Type B pancreatic cell (in vitro differentiated cells): Measurements from ENCODE around the gene MANBA. TPM values are rescaled to one million over a fixed set of nuclear protein-coding genes. Genes with fewer than 3 reads are reported as not detected.

ENCODE experiments used
- DNase-seq: peaks from one replicate; pipeline ENCODE4 v3.0.0; 2021; ENCODE audit warnings: mixed read lengths; ENCODE audit not compliant: unreplicated experiment; ENCODE audit errors: extremely low spot score
- H3K27ac Mint-ChIP-seq: 2 replicates; pipeline ENCODE4 v1.8.0; 2021; ENCODE audit warnings: mild to moderate bottlenecking, mixed read lengths
- H3K27me3 Mint-ChIP-seq: 2 replicates; pipeline ENCODE4 v1.8.0; 2021; ENCODE audit warnings: mixed read lengths
- H3K36me3 Mint-ChIP-seq: 2 replicates; pipeline ENCODE4 v1.8.0; 2021; ENCODE audit warnings: mixed read lengths
- H3K4me1 Mint-ChIP-seq: one replicate; pipeline ENCODE4 v1.8.0; 2021; ENCODE audit warnings: mixed read lengths; ENCODE audit not compliant: unreplicated experiment
- H3K4me3 Mint-ChIP-seq: 2 replicates; pipeline ENCODE4 v1.8.0; 2021; ENCODE audit warnings: mild to moderate bottlenecking, mixed read lengths
- H3K9me3 Mint-ChIP-seq: 2 replicates; pipeline ENCODE4 v1.8.0; 2021; ENCODE audit warnings: mixed read lengths
- CTCF ChIP-seq: fragments of 200-600 bp; sonication (generic); conservative IDR thresholded peaks from 2 replicates; pipeline ENCODE4 v1.5.0; 2021; ENCODE audit warnings: antibody characterized with exemption, mild to moderate bottlenecking
- total RNA-seq: library from RNA; stranded (reverse); gene quantifications from 2 replicates; pipeline ENCODE4 v1.2.1, GENCODE V29; 2021; ENCODE audit warnings: low replicate concordance

The MANBA gene
- total RNA-seq, 1 donor from 2014 or later: 32.4 TPM

- TF ChIP-seq CTCF: no peak
- H3K4me3 Mint-ChIP-seq: no peak overlapping the region
- no peak overlapping the region for H3K27ac Mint-ChIP-seq
- peaks cover 10% of the 10 kb centered on the region for H3K4me1 Mint-ChIP-seq
- H3K27me3 Mint-ChIP-seq: no peaks in the 10 kb centered on the region
- peaks cover 31% of the 10 kb centered on the region for H3K36me3 Mint-ChIP-seq
- no peaks in the 10 kb centered on the region for H3K9me3 Mint-ChIP-seq
- no peak for DNase-seq
Observed at GRCh38 chr4:102616636-102617035, 144.1 kb downstream of the MANBA start.

GRCh38 chr4:102614801-102615200 is 146.0 kb downstream of the MANBA start:
- Mint-ChIP-seq H3K4me3 (no peak overlapping the region), H3K9me3 (no peaks in the 10 kb centered on the region), H3K27ac (no peak overlapping the region), H3K36me3 (peaks cover 32% of the 10 kb centered on the region), H3K27me3 (no peaks in the 10 kb centered on the region), H3K4me1 (no peaks in the 10 kb centered on the region)
- no peak for DNase-seq
- no peak for TF ChIP-seq CTCF

- peaks cover 41% of the 10 kb centered on the region for H3K36me3 Mint-ChIP-seq
- DNase-seq: no peak
- H3K4me3 Mint-ChIP-seq: no peak overlapping the region
- no peaks in the 10 kb centered on the region for H3K4me1 Mint-ChIP-seq
- no peaks in the 10 kb centered on the region for H3K9me3 Mint-ChIP-seq
- H3K27me3 Mint-ChIP-seq: no peaks in the 10 kb centered on the region
- TF ChIP-seq CTCF: no peak
- no peak overlapping the region for H3K27ac Mint-ChIP-seq
Observed at GRCh38 chr4:102612824-102613366, 147.9 kb downstream of the MANBA start.

- Mint-ChIP-seq H3K9me3 (no peaks in the 10 kb centered on the region), H3K4me3 (no peak overlapping the region), H3K4me1 (no peaks in the 10 kb centered on the region), H3K27ac (no peak overlapping the region), H3K36me3 (peaks cover 41% of the 10 kb centered on the region), H3K27me3 (no peaks in the 10 kb centered on the region)
- TF ChIP-seq CTCF: no peak
- no peak for DNase-seq
Observed at GRCh38 chr4:102612210-102612609, 148.6 kb downstream of the MANBA start.

- Mint-ChIP-seq H3K4me3 (no peak overlapping the region), H3K27me3 (no peaks in the 10 kb centered on the region), H3K36me3 (peaks cover 43% of the 10 kb centered on the region)
Observed at GRCh38 chr4:102610476-102610875, 150.3 kb downstream of the MANBA start.

More at GRCh38 chr4:102610476-102610875, 150.3 kb downstream of the MANBA start:
- Mint-ChIP-seq H3K4me1 (no peaks in the 10 kb centered on the region), H3K27ac (no peak overlapping the region), H3K9me3 (no peaks in the 10 kb centered on the region)
- TF ChIP-seq CTCF: no peak
- no peak for DNase-seq
